Hepatocyte (in vitro differentiated cells): Measurements from ENCODE around the gene AKAP12. TPM values are rescaled to one million over a fixed set of nuclear protein-coding genes. Genes with fewer than 3 reads are reported as not detected.

Experiments used
- DNase-seq: peaks from one replicate; pipeline ENCODE4 v3.0.0-alpha.2; 2016; ENCODE audit warnings: low spot score
- H2AFZ ChIP-seq: fragments of 200-600 bp; sonication (generic); 2 replicates; pipeline ENCODE4 v1.6.0; 2016; ENCODE audit warnings: antibody characterized with exemption, mild to moderate bottlenecking
- H3K27ac ChIP-seq: fragments of 200-600 bp; sonication (generic); 2 replicates; pipeline ENCODE4 v1.5.1; 2016; ENCODE audit warnings: mild to moderate bottlenecking
- H3K27me3 ChIP-seq: fragments of 200-600 bp; sonication (generic); 2 replicates; pipeline ENCODE4 v1.6.1; 2016
- H3K36me3 ChIP-seq: fragments of 200-600 bp; sonication (generic); replicated peaks from 2 replicates; pipeline ENCODE4 v1.5.1; 2016; ENCODE audit warnings: low read depth; ENCODE audit not compliant: insufficient read depth
- H3K4me1 ChIP-seq: fragments of 200-600 bp; sonication (generic); 2 replicates; pipeline ENCODE4 v1.5.1; 2016; ENCODE audit warnings: mild to moderate bottlenecking, moderate library complexity; ENCODE audit not compliant: insufficient read depth
- H3K4me2 ChIP-seq: fragments of 200-600 bp; sonication (generic); 2 replicates; pipeline ENCODE4 v1.6.0; 2016
- H3K4me3 ChIP-seq: fragments of 200-600 bp; sonication (generic); 2 replicates; pipeline ENCODE4 v1.5.1; 2016; ENCODE audit warnings: mild to moderate bottlenecking
- H3K79me2 ChIP-seq: fragments of 200-600 bp; sonication (generic); 2 replicates; pipeline ENCODE4 v1.6.0; 2017; ENCODE audit warnings: mild to moderate bottlenecking
- H3K9me2 ChIP-seq: fragments of 200-600 bp; sonication (generic); replicated peaks from 2 replicates; pipeline ENCODE4 v1.6.0; 2017; ENCODE audit warnings: mild to moderate bottlenecking; ENCODE audit not compliant: insufficient read depth
- H3K9me3 ChIP-seq: fragments of 200-600 bp; sonication (generic); 2 replicates; pipeline ENCODE4 v1.5.1; 2016; ENCODE audit warnings: low read depth, mild to moderate bottlenecking
- H4K20me1 ChIP-seq: fragments of 200-600 bp; sonication (generic); 2 replicates; pipeline ENCODE4 v1.6.0; 2016; ENCODE audit warnings: mild to moderate bottlenecking; ENCODE audit not compliant: insufficient read depth, poor library complexity, severe bottlenecking
- EZH2 ChIP-seq: fragments of 200-600 bp; sonication (generic); IDR thresholded peaks from 2 replicates; pipeline ENCODE4 v1.6.1; 2016; ENCODE audit warnings: antibody characterized with exemption, mild to moderate bottlenecking, borderline replicate concordance
- EZH2phosphoT487 ChIP-seq: fragments of 200-600 bp; sonication (generic); IDR thresholded peaks from one replicate; pipeline ENCODE4 v1.6.1; 2018; ENCODE audit warnings: antibody characterized with exemption, mild to moderate bottlenecking, low read depth, moderate library complexity; ENCODE audit not compliant: unreplicated experiment, severe bottlenecking
- WGBS: methylation state at CpG from one replicate; pipeline ENCODE4 v1.1.6; 2016; ENCODE audit warnings: low lambda C conversion rate; ENCODE audit errors: missing lambda C conversion rate; 5-methylcytosine and 5-hydroxymethylcytosine counted together
- polyA plus RNA-seq: library from polyadenylated mRNA; unstranded; fragments of >200 nt; fragmentation: Nextera tagmentation; extraction: Ambion mirVana; gene quantifications from 2 replicates; pipeline ENCODE4 v1.2.1, GENCODE V29; 2016
- total RNA-seq: library from RNA; depleted of rRNA; stranded (reverse); fragments of >200 nt; gene quantifications from 2 replicates; pipeline ENCODE4 v1.2.3, GENCODE V29; 2014
- TF ChIP-seq, protein P1 (sequence below): fragments of 200-600 bp; sonication (generic); IDR thresholded peaks from 2 replicates; pipeline ENCODE4 v1.5.1; 2016; ENCODE audit warnings: antibody characterized with exemption, mild to moderate bottlenecking; ENCODE audit not compliant: poor library complexity

Gene AKAP12
- total and polyA plus RNA-seq, 2 experiments from 2014 or later: 32.1 to 46.2 TPM

DNA sequence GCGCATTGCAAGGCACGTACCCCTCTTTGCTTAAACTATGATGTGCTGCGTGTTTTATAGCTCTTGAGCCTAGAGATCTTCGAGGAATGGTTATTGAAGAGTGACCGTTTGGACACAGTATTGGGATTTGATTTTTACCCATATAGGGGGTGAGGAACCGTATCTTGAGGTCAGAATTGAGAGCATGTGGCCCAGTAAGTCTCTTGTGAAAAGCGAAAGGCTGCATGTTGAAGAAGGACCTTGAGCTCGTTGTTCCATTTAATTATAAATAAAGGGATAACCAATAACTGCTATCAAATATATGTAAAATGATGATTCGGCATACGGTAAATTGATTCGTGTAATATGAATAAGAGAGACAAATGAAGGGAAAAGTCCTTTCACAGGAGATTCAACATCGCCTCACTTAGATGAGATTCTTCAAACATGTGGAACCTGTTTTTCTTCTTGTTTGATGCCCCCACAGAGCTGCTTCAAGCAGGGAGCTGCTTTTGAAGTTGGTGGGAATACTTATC lies 66.6 kb downstream of the AKAP12 start:
- WGBS: 84% methylated on average over 12 of the region's 12 CpGs
- H3K36me3 ChIP-seq: no peaks in the 10 kb centered on the region
- no peaks in the 10 kb centered on the region for H3K9me3 ChIP-seq
- H3K9me2 ChIP-seq: no peaks in the 10 kb centered on the region
- H4K20me1 ChIP-seq: no peaks in the 10 kb centered on the region
- H2AFZ ChIP-seq: no peak overlapping the region
- H3K4me3 ChIP-seq: no peak overlapping the region
- H3K27ac ChIP-seq: no peak overlapping the region
- H3K4me1 ChIP-seq: peaks cover 23% of the 10 kb centered on the region
- DNase-seq: no peak
- no peaks in the 10 kb centered on the region for H3K79me2 ChIP-seq
- TF ChIP-seq EZH2phosphoT487 (no peak), EZH2 (no peak)
- TF ChIP-seq, protein P1, sequence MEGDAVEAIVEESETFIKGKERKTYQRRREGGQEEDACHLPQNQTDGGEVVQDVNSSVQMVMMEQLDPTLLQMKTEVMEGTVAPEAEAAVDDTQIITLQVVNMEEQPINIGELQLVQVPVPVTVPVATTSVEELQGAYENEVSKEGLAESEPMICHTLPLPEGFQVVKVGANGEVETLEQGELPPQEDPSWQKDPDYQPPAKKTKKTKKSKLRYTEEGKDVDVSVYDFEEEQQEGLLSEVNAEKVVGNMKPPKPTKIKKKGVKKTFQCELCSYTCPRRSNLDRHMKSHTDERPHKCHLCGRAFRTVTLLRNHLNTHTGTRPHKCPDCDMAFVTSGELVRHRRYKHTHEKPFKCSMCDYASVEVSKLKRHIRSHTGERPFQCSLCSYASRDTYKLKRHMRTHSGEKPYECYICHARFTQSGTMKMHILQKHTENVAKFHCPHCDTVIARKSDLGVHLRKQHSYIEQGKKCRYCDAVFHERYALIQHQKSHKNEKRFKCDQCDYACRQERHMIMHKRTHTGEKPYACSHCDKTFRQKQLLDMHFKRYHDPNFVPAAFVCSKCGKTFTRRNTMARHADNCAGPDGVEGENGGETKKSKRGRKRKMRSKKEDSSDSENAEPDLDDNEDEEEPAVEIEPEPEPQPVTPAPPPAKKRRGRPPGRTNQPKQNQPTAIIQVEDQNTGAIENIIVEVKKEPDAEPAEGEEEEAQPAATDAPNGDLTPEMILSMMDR: no peak
- H3K4me2 ChIP-seq: no peak overlapping the region
- H3K27me3 ChIP-seq: no peaks in the 10 kb centered on the region

DNA sequence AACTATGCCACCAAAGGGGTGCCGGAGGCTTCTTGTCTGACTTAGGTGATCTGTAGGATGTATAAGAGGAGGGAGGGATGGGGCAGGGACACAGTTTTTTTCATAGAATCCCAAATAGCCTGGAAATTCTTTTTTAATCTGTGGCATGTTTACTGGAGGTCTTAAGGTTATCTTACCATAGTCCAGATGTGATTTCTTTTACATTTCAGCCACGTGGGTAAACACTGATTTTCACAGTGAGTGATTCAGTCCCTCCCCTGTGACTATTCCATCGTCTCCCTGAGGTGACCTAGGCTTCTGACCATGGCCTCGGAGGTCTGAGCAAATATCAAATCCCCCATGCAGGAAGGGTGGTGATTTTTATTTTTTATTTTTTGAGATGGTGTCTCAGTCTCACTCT lies 67.7 kb downstream of the AKAP12 start:
- H2AFZ ChIP-seq: no peak overlapping the region
- peaks cover 22% of the 10 kb centered on the region for H3K4me1 ChIP-seq
- H4K20me1 ChIP-seq: no peaks in the 10 kb centered on the region
- no peaks in the 10 kb centered on the region for H3K27me3 ChIP-seq
- no peaks in the 10 kb centered on the region for H3K9me3 ChIP-seq
- no peaks in the 10 kb centered on the region for H3K79me2 ChIP-seq
- H3K4me2 ChIP-seq: no peak overlapping the region
- 20% methylated on average over 4 of the region's 4 CpGs for WGBS
- no peaks in the 10 kb centered on the region for H3K9me2 ChIP-seq
- DNase-seq: no peak
- no peak overlapping the region for H3K27ac ChIP-seq
- TF ChIP-seq EZH2: no peak
- TF ChIP-seq, protein P1: no peak
- TF ChIP-seq EZH2phosphoT487: no peak
- no peaks in the 10 kb centered on the region for H3K36me3 ChIP-seq
- no peak overlapping the region for H3K4me3 ChIP-seq

DNA sequence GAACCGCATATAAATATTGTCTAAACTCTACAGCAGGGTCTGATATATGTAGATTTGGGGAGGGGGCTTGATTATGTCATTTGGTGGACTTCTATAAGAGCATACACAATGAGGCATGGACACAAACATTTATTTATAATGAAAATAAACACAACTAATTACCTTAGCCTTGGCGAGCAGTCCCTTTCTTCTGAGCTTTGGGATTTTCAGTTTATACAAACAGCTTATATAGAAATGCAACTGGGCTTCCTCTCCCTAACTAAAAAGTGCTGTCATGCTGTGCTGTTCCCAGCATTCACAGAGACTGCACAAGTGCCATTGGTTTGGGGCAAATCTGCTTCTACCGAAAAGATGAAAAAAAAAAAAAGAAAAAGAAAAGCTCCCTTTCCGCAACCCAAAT lies 69.9 kb downstream of the AKAP12 start:
- H3K4me3 ChIP-seq: no peak overlapping the region
- no peak overlapping the region for H3K4me2 ChIP-seq
- no peak overlapping the region for H3K27ac ChIP-seq
- TF ChIP-seq, protein P1: no peak
- no peak for TF ChIP-seq EZH2
- no peak for TF ChIP-seq EZH2phosphoT487
- no peaks in the 10 kb centered on the region for H3K9me3 ChIP-seq
- no peak for DNase-seq
- H2AFZ ChIP-seq: no peak overlapping the region
- H3K36me3 ChIP-seq: no peaks in the 10 kb centered on the region
- H4K20me1 ChIP-seq: no peaks in the 10 kb centered on the region
- no peaks in the 10 kb centered on the region for H3K9me2 ChIP-seq
- H3K4me1 ChIP-seq: peaks cover 27% of the 10 kb centered on the region
- H3K27me3 ChIP-seq: no peaks in the 10 kb centered on the region
- no peaks in the 10 kb centered on the region for H3K79me2 ChIP-seq
- 78% methylated on average over 4 of the region's 4 CpGs for WGBS
